ENCODE data around the gene ZNF148. TPM values are rescaled to one million over a fixed set of nuclear protein-coding genes. Genes with fewer than 3 reads are reported as not detected.
A peak's percentile ranks its signal among the peaks of the same experiment; 100 is the strongest.
"Not testable (repeated sequence)": the region's sequence is repeated elsewhere in the genome, so short reads cannot be mapped to it uniquely, and the experiment has no call there.

Gene ZNF148
- total RNA-seq, 1 donor from 2014 or later, result 44.5 TPM

DNA sequence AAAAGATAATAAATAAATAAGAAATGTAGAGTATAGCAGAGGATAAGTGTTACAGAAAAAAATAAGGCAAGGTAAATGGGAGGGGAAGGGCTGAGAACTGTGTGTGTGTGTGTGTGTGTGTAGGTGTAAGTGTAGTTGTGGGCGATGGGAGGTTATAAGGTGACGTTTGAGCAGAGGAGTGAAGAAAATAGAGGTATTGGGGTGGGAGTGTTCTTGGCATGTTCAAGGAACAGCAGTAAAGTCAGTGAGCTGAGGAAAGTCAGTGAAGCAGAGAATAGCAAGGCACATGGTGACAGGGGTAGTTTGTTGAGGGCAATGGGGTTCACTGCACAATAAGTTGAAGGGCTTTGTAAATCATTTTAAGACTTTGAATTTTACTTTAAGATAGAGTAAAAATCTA lies 30.9 kb upstream of the ZNF148 start:
- H3K79me2 ChIP-seq (ENCODE audit: insufficient read depth, low read length), result no peaks in the 10 kb centered on the region
- TF ChIP-seq EZH2 (IDR thresholded peaks at IDR 0.05; ENCODE audit: insufficient read depth, low read length), result no peak
- TF ChIP-seq, protein P1, sequence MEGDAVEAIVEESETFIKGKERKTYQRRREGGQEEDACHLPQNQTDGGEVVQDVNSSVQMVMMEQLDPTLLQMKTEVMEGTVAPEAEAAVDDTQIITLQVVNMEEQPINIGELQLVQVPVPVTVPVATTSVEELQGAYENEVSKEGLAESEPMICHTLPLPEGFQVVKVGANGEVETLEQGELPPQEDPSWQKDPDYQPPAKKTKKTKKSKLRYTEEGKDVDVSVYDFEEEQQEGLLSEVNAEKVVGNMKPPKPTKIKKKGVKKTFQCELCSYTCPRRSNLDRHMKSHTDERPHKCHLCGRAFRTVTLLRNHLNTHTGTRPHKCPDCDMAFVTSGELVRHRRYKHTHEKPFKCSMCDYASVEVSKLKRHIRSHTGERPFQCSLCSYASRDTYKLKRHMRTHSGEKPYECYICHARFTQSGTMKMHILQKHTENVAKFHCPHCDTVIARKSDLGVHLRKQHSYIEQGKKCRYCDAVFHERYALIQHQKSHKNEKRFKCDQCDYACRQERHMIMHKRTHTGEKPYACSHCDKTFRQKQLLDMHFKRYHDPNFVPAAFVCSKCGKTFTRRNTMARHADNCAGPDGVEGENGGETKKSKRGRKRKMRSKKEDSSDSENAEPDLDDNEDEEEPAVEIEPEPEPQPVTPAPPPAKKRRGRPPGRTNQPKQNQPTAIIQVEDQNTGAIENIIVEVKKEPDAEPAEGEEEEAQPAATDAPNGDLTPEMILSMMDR (IDR thresholded peaks at IDR 0.05; ENCODE audit: insufficient read depth, low read depth, low read length), result no peak
- no peak overlapping the region for H3K27ac Mint-ChIP-seq (ENCODE audit: unreplicated experiment)
- H3K4me2 ChIP-seq (ENCODE audit: low read length), result no peak overlapping the region
- peaks cover 7% of the 10 kb centered on the region for H3K4me1 ChIP-seq (ENCODE audit: insufficient read depth, low read length)
- H3K36me3 ChIP-seq (ENCODE audit: insufficient read depth, low read length), result no peaks in the 10 kb centered on the region
- H3K4me1 Mint-ChIP-seq (ENCODE audit: low read depth, unreplicated experiment), result peaks cover 16% of the 10 kb centered on the region
- H2AFZ ChIP-seq (ENCODE audit: low read depth, low read length), result no peak overlapping the region
- no peaks in the 10 kb centered on the region for H4K20me1 ChIP-seq (ENCODE audit: insufficient read depth, low read length)
- H3K27me3 Mint-ChIP-seq (ENCODE audit: low read depth, unreplicated experiment), result peaks cover 2% of the 10 kb centered on the region
- no peaks in the 10 kb centered on the region for H3K9me3 ChIP-seq (ENCODE audit: insufficient read depth, low read depth, low read length)
- H3K9ac ChIP-seq (ENCODE audit: low read length), result no peak overlapping the region
- H3K27ac ChIP-seq (ENCODE audit: low read depth, low read length), result no peak overlapping the region
- H3K4me3 ChIP-seq (ENCODE audit: insufficient read depth, low read depth, low read length), result no peak overlapping the region
- no peak overlapping the region for H3K4me3 Mint-ChIP-seq (ENCODE audit: unreplicated experiment)
- no peaks in the 10 kb centered on the region for H3K9me3 Mint-ChIP-seq (ENCODE audit: unreplicated experiment)
- DNase-seq (ENCODE audit: low read depth) (no peak), FAIRE-seq (no peak)
- H3K36me3 Mint-ChIP-seq (ENCODE audit: low read depth, unreplicated experiment), result no peaks in the 10 kb centered on the region
- no peaks in the 10 kb centered on the region for H3K27me3 ChIP-seq (ENCODE audit: insufficient read depth, low read length)

DNA sequence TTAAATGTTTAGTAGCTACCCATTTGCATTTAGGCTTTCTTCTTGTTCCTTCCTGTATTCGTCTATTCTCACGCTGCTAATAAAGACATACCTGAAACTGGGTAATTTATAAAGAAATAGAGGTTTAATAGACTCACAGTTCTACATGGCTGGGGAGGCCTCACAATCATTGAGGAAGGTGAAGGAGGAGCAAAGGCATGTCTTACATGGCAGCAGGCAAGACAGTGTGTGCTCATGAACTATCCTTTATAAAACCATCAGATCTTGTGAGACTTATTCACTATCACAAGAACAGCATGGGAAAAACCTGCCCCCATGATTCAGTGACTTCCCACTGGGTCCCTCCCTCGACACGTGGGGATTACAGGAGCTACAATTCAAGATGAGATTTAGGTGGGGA lies 30.4 kb upstream of the ZNF148 start:
- H3K27ac ChIP-seq (ENCODE audit: low read depth, low read length); H4K20me1 ChIP-seq (ENCODE audit: insufficient read depth, low read length); H3K4me2 ChIP-seq (ENCODE audit: low read length); H3K9me3 ChIP-seq (ENCODE audit: insufficient read depth, low read depth, low read length); H3K36me3 ChIP-seq (ENCODE audit: insufficient read depth, low read length); FAIRE-seq; H3K9me3 Mint-ChIP-seq (ENCODE audit: unreplicated experiment); H3K4me3 ChIP-seq (ENCODE audit: insufficient read depth, low read depth, low read length); H3K27ac Mint-ChIP-seq (ENCODE audit: unreplicated experiment); DNase-seq (ENCODE audit: low read depth); H3K4me3 Mint-ChIP-seq (ENCODE audit: unreplicated experiment); H3K27me3 ChIP-seq (ENCODE audit: insufficient read depth, low read length); H3K27me3 Mint-ChIP-seq (ENCODE audit: low read depth, unreplicated experiment); H3K79me2 ChIP-seq (ENCODE audit: insufficient read depth, low read length); H3K9ac ChIP-seq (ENCODE audit: low read length); H2AFZ ChIP-seq (ENCODE audit: low read depth, low read length); H3K36me3 Mint-ChIP-seq (ENCODE audit: low read depth, unreplicated experiment): not testable (repeated sequence)
- peaks cover 21% of the 10 kb centered on the region for H3K4me1 Mint-ChIP-seq (ENCODE audit: low read depth, unreplicated experiment)
- H3K4me1 ChIP-seq (ENCODE audit: insufficient read depth, low read length), result peaks cover 13% of the 10 kb centered on the region

DNA sequence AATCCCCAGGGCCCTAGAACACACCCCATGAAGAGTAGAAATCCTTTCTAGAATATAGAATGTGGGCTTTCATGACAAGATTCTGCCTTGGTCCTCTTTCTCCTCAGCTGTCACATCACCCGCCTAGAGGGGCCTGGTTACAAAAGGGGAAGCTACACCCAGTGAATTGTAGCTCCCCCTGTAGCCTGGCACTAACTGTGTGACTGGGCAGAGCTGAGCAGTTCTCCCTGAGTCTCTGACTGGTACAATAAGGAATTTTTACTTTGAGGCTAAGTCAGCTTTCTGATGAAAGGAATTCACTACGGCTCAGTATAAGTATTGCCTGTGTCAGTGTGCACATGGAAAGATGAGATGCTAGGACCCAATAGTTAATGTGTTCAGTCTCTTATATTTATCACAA lies 28.7 kb upstream of the ZNF148 start:
- no peaks in the 10 kb centered on the region for H4K20me1 ChIP-seq (ENCODE audit: insufficient read depth, low read length)
- peak overlapping the region; percentile 42 for H3K27ac Mint-ChIP-seq (ENCODE audit: unreplicated experiment)
- H3K4me3 Mint-ChIP-seq (ENCODE audit: unreplicated experiment), result no peak overlapping the region
- peaks cover 15% of the 10 kb centered on the region for H3K4me1 ChIP-seq (ENCODE audit: insufficient read depth, low read length)
- H3K4me1 Mint-ChIP-seq (ENCODE audit: low read depth, unreplicated experiment), result peaks cover 31% of the 10 kb centered on the region
- H2AFZ ChIP-seq (ENCODE audit: low read depth, low read length), result no peak overlapping the region
- FAIRE-seq (no peak), DNase-seq (ENCODE audit: low read depth) (peak; percentile 34)
- no peaks in the 10 kb centered on the region for H3K36me3 ChIP-seq (ENCODE audit: insufficient read depth, low read length)
- no peaks in the 10 kb centered on the region for H3K9me3 ChIP-seq (ENCODE audit: insufficient read depth, low read depth, low read length)
- no peaks in the 10 kb centered on the region for H3K9me3 Mint-ChIP-seq (ENCODE audit: unreplicated experiment)
- no peak overlapping the region for H3K9ac ChIP-seq (ENCODE audit: low read length)
- H3K4me3 ChIP-seq (ENCODE audit: insufficient read depth, low read depth, low read length), result no peak overlapping the region
- no peak overlapping the region for H3K4me2 ChIP-seq (ENCODE audit: low read length)
- H3K27ac ChIP-seq (ENCODE audit: low read depth, low read length), result no peak overlapping the region
- no peaks in the 10 kb centered on the region for H3K79me2 ChIP-seq (ENCODE audit: insufficient read depth, low read length)
- H3K27me3 ChIP-seq (ENCODE audit: insufficient read depth, low read length), result no peaks in the 10 kb centered on the region
- TF ChIP-seq EZH2 (IDR thresholded peaks at IDR 0.05; ENCODE audit: insufficient read depth, low read length), result no peak
- TF ChIP-seq, protein P1 (IDR thresholded peaks at IDR 0.05; ENCODE audit: insufficient read depth, low read depth, low read length), result no peak
- H3K27me3 Mint-ChIP-seq (ENCODE audit: low read depth, unreplicated experiment), result no peaks in the 10 kb centered on the region
- no peaks in the 10 kb centered on the region for H3K36me3 Mint-ChIP-seq (ENCODE audit: low read depth, unreplicated experiment)

Measured in astrocyte (in vitro differentiated cells and primary cell).